Limb (tissue), 2 donors: ENCODE results near the gene SART3.

Source experiments
- DNase-seq, 2 donors: peaks; one replicate each; pipeline ENCODE4 v3.0.0-alpha.2; 2016; ENCODE audit errors: extremely low spot score in 2 of 2

Gene SART3

GRCh38 chr12:108560752-108561719, at the start of gene SART3:
TSS of gene SART3 (minus strand) at chr12:108561173. CDS start at chr12:108561154, 19 bp downstream.
- DNase-seq, result peak; percentile 90 to 95

GRCh38 chr12:108610336-108610815, 49.4 kb upstream of the SART3 start:
- no peak for DNase-seq

GRCh38 chr12:108609537-108610335, 48.8 kb upstream of the SART3 start:
- peak; percentile 86 to 91 for DNase-seq

GRCh38 chr12:108608616-108609015, 47.6 kb upstream of the SART3 start:
- DNase-seq, result no peak

GRCh38 chr12:108607981-108608600, 47.1 kb upstream of the SART3 start:
- no peak for DNase-seq

GRCh38 chr12:108606492-108606891, 45.5 kb upstream of the SART3 start:
- no peak for DNase-seq

- DNase-seq, result no peak
Observed at GRCh38 chr12:108605690-108606406, 44.9 kb upstream of the SART3 start.

- DNase-seq, result no peak
Observed at GRCh38 chr12:108605000-108605689, 44.2 kb upstream of the SART3 start.

GRCh38 chr12:108604208-108604941, 43.4 kb upstream of the SART3 start:
- no peak for DNase-seq

- DNase-seq, result no peak
Observed at GRCh38 chr12:108603743-108604142, 42.8 kb upstream of the SART3 start.

- no peak for DNase-seq
Observed at GRCh38 chr12:108602976-108603704, 42.2 kb upstream of the SART3 start.

GRCh38 chr12:108602209-108602705, 41.3 kb upstream of the SART3 start:
- no peak for DNase-seq

GRCh38 chr12:108600702-108601007, 39.7 kb upstream of the SART3 start:
- no peak for DNase-seq

GRCh38 chr12:108599948-108600701, 39.2 kb upstream of the SART3 start:
- DNase-seq, result no peak

GRCh38 chr12:108599541-108599940, 38.6 kb upstream of the SART3 start:
- no peak for DNase-seq

- no peak for DNase-seq
Observed at GRCh38 chr12:108598553-108599250, 37.7 kb upstream of the SART3 start.
